ENCODE measurements around the gene SCP2.

The SCP2 gene

GRCh38 chr1:53043271-53043670, 116.2 kb downstream of the SCP2 start:
- no peak for DNase-seq (ENCODE audit: low spot score)

GRCh38 chr1:53044926-53045325, 117.8 kb downstream of the SCP2 start:
- no peak for DNase-seq (ENCODE audit: low spot score)

- DNase-seq (ENCODE audit: low spot score) = no peak
Measured at GRCh38 chr1:53046930-53047329, 119.9 kb downstream of the SCP2 start.

GRCh38 chr1:53047737-53048736, 121.0 kb downstream of the SCP2 start:
- DNase-seq (ENCODE audit: low spot score) = no peak

- DNase-seq (ENCODE audit: low spot score) = no peak
Measured at GRCh38 chr1:53048960-53049573, 122.0 kb downstream of the SCP2 start.

- no peak for DNase-seq (ENCODE audit: low spot score)
Measured at GRCh38 chr1:53049574-53049967, 122.5 kb downstream of the SCP2 start.

GRCh38 chr1:53050310-53050709, 123.2 kb downstream of the SCP2 start:
- DNase-seq (ENCODE audit: low spot score) = no peak

GRCh38 chr1:53051676-53052075, 124.6 kb downstream of the SCP2 start:
- no peak for DNase-seq (ENCODE audit: low spot score)

- DNase-seq (ENCODE audit: low spot score) = no peak
Measured at GRCh38 chr1:53057127-53057526, 130.1 kb downstream of the SCP2 start.

- DNase-seq (ENCODE audit: low spot score) = no peak
Measured at GRCh38 chr1:53060579-53060978, 133.5 kb downstream of the SCP2 start.

GRCh38 chr1:53061123-53061858, 134.2 kb downstream of the SCP2 start:
- no peak for DNase-seq (ENCODE audit: low spot score)

GRCh38 chr1:53061859-53062707, 135.0 kb downstream of the SCP2 start, which contains the start of gene PODN:
PODN (plus strand) TSS chr1:53062213; CDS start chr1:53069856, 7,643 bp downstream.
- DNase-seq (ENCODE audit: low spot score) = no peak

GRCh38 chr1:53062708-53063591, 135.9 kb downstream of the SCP2 start:
- DNase-seq (ENCODE audit: low spot score) = no peak

GRCh38 chr1:53063744-53064515, 136.9 kb downstream of the SCP2 start:
- no peak for DNase-seq (ENCODE audit: low spot score)

GRCh38 chr1:53065391-53065790, 138.3 kb downstream of the SCP2 start:
- no peak for DNase-seq (ENCODE audit: low spot score)

GRCh38 chr1:53066488-53066887, 139.4 kb downstream of the SCP2 start:
- no peak for DNase-seq (ENCODE audit: low spot score)

GRCh38 chr1:53066891-53067738, 140.0 kb downstream of the SCP2 start:
- no peak for DNase-seq (ENCODE audit: low spot score)

- no peak for DNase-seq (ENCODE audit: low spot score)
Measured at GRCh38 chr1:53067886-53068285, 140.8 kb downstream of the SCP2 start.

Data from hematopoietic multipotent progenitor cell treated with erythropoietin and hydrocortisone succinate and interleukin-3 and kit ligand, for 15 days (in vitro differentiated cells).